Mammary epithelial cell (primary cell): ENCODE measurements around the gene USH2A.

Source experiments
- CTCF ChIP-seq, 2 donors: IDR thresholded peaks in 1 of 2; conservative IDR thresholded peaks in 1 of 2; 2 replicates each; pipeline ENCODE4 v1.5.1; 2011 to 2012; ENCODE audit warnings: inconsistent platforms in 2 of 2, low read length in 2 of 2, mild to moderate bottlenecking in 2 of 2, control low read depth in 1 of 2, low read depth in 1 of 2; ENCODE audit not compliant: insufficient read depth in 1 of 2; ENCODE audit errors: extremely low read depth in 1 of 2
- EZH2 ChIP-seq: IDR thresholded peaks from 2 replicates; pipeline ENCODE4 v1.6.1; 2012; ENCODE audit warnings: low read length, inconsistent platforms, borderline replicate concordance

GRCh38 chr1:216390956-216391355 lies 32.3 kb downstream of the USH2A start:
- TF ChIP-seq CTCF (conservative IDR thresholded peaks at IDR 0.05 in 1 of 2, IDR thresholded peaks at IDR 0.05 in 1 of 2; ENCODE audit: extremely low read depth in 1 of 2, insufficient read depth in 1 of 2, low read depth in 1 of 2, low read length in 2 of 2) = no peak
- no peak for TF ChIP-seq EZH2
